ENCODE data around the gene LRP5.
"Not testable (repeated sequence)": the region's sequence is repeated elsewhere in the genome, so short reads cannot be mapped to it uniquely, and the experiment has no call there.

The LRP5 gene

DNA sequence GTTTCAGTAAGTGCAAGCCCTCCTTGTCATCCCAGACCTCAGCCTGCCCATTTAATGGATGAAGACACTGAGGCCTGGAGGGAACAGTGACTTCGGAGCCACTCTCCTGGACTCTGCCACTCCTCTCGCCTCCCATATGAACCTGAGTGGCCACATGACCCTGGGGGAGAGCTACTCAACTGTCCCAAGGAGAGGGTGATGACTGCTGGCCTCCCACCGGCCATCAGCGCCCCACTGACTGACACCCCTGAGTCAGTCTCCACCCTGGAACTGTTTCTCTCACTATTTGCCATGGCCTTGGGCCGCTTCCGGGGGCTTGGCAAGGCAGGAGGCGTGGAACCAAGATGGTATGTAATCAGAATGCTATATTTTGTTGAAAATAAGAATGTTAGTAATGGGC, 17.1 kb downstream of the LRP5 start:
- no peak for DNase-seq (ENCODE audit: low read depth)

DNA sequence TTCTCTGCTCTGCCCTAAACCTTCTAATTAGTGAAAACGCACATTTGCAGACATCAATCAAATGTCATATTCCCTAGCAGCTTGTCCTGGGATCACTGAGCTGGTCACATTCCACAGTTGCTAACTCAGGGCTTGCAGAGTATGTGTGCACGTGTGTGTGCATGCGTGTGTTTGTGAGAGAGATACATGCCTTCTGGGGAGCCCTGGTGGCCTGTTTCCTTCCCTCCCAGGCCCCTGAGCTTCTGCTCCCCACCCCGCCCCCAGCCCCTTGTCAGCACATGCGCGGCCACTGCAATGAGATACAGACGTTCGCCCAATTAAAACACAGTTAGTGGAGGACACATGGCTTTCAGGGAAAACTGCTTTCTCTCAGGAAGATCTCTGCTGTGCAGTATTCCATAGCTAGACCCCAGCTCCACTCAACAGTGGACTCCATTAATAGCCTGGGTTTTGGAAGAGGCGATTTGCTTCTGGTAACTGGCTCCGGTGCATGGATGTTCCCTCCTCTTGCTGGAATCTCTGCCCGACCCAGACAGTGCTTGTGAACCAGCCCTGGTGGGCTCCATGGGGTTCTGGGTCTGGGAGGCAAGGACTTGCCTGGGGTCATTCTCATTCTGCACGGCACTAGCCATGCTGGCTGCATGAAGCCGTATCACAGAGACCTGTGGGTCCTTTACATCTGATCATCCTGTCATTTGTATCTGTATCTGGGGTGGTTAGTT, 17.7 kb downstream of the LRP5 start:
- DNase-seq (ENCODE audit: low read depth): no peak

DNA sequence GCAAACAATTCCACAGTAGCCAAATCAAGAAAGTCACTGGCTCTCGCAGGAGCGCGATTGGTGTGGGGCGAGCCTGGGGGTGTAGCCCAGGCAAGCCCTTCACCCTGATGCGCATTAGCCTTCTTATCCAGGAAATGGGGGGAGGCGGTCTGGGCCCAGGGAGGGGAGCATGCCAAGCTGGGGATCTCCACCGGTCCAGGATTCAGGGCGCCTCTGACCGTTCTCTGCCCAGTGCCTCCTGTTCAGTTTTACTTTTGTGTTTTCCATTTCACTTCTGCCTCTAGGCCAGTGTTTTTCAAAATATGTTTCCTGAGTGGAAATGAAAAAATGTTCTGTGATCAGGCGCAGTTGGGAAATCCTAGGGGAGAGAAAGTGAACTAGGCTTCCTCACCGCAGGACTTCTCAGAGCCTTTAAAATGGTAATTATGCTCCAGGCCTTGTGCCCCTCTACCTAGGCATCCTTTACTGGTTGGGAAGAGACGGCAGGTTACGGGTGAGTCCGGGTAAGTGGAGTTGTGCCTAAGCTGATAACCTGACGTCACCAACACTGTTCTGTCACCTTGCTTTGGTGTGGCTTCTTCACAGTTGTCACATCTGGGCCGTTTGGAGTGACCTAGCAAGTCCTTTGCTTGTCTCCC, 18.4 kb downstream of the LRP5 start:
- no peak for DNase-seq (ENCODE audit: low read depth)

DNA sequence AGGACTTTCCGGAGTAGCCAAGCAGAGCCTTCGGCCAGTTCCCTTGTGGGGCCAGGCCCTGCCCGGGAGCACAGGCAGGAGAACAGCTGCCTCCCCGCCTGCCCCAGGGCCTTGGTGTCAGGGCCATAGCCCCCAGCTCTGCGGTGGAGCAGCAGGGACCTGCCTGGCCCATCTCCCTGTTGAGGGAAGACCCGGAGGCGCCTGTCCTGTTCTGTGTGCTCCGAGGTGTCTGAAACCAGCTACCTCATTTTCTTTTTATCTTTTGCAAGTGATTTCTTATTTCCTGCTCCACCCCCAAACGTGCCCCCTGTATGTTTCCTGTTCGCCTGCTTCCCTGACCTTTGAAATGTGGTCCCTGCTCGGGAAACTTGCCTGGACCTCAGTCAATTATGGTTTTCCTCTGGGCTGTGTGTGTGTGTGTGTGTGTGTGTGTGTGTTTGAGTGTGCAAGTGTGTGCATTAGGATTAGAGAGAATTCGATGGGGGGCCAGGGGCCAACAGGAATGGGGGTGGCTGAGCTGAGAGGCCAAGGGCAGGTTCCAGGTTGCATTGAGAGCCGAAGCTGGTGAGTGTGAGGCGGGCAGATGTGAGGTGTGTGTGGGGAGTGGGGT, 19.1 kb downstream of the LRP5 start:
- no peak for DNase-seq (ENCODE audit: low read depth)

DNA sequence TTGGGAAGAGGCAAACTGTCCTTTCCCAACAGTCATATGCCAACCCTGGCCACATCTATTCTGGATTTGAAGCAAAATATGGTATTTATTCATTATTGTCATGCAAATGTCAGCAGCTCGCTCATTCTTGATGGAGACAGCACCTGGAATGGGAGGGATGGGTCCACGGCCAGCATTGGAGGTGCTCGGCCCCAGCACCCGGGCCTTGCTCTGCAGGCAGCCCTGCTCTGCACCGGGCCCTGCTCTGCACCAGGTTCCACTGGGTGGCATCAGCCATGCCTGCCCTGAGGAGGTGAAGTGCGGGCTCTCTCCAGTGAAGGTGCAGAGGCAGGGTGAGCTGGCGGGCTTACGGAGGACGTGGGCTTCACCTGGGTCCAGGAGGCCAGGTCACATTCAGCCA, 19.8 kb downstream of the LRP5 start:
- no peak for DNase-seq (ENCODE audit: low read depth)

DNA sequence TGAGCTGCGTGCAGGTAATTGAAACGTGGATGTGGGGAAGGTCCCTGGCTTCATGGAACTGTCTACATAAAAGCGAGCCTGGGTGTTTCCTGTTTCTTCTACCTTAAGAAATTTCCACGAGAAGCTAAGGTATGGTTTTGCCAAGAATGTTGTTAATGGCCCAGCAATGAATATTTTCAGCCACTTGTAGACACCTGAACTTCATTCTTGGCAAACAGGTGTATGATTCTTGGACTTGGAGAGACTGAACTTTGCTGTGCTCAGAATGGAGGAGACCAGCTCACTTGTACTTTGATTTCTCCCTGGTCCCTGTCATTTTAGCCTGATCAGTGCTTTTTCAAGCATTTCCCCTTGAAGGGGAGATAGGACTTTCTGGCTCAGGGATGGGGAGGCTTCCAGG, 20.8 kb downstream of the LRP5 start:
- DNase-seq (ENCODE audit: low read depth): no peak

DNA sequence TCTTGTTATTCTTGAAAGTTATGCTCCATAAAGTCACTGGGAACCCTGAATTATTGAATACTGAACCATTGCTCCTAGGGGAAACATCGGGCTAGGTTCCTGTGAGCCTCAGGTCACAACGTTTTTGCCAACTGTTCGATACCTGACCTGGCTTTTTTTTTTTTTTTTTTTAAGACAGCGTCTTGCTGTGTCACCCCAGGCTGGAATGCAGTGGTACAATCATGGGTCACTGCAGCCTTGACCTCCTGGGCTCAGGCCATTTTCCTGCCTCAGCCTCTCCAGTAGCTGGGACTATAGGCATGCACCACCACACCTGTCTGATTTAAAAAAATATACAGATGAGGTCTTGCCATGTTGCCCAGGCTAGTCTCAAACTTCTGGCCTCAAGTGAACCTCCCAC, 22.5 kb downstream of the LRP5 start:
- DNase-seq (ENCODE audit: low read depth): no peak

DNA sequence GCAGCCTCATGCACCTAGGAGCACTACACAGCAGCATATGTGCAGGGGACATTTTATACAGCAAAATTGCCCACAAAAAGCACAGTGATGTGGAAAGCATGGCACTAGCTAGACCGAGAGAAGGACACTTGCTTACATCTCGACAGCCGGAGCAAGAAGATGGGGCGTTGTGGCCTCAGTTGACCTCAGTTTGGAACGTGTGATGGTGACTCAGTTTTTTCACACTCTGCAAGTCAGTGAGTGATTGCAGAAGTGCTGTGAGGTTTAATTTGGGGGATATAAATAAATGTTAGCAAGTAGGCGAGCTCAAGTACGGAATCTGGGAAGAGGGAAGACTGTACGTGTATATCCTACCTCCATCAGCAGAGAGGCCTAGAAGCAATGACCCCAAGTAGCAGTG, 23.3 kb downstream of the LRP5 start:
- DNase-seq (ENCODE audit: low read depth): no peak

DNA sequence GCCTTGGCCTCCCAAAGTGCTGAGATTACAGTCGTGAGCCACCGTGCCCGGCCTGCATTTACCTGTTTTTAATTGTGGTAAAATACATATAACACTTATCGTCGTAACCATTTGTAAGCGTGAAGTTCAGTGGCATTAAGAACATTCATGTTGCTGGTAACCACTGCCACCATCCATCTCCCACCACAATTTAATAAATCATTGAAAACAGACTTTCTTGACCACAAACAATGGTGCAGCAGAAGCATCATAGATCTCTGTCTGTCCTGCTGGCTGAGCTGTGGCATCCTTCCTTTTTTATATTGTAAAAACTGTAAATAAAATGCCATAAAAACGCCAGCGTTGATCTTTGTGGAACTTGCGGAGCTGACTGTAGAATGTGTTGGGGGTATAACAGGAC, 24.3 kb downstream of the LRP5 start:
- DNase-seq (ENCODE audit: low read depth): no peak

DNA sequence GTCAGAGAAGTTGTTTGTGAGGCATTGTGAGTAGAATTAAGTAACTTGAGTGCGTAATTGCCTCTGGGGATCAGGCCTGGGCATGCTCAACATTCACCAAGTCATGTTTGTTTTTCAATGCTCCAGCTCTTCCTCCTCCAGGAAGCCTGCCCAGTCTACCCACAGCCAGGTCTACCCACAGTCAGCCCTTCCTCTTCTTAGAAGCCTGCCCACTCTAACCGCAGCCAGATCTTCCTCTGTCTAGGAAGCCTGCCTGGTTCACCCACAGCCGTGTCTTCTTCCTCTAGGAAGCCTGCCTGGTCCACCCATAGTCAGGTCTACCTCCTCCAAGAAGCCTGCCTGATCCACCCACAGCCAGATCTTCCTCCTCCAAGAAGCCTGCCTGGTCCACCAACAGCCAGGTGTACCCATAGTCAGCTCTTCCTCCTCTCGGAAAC, 25.0 kb downstream of the LRP5 start:
- DNase-seq (ENCODE audit: low read depth): no peak

DNA sequence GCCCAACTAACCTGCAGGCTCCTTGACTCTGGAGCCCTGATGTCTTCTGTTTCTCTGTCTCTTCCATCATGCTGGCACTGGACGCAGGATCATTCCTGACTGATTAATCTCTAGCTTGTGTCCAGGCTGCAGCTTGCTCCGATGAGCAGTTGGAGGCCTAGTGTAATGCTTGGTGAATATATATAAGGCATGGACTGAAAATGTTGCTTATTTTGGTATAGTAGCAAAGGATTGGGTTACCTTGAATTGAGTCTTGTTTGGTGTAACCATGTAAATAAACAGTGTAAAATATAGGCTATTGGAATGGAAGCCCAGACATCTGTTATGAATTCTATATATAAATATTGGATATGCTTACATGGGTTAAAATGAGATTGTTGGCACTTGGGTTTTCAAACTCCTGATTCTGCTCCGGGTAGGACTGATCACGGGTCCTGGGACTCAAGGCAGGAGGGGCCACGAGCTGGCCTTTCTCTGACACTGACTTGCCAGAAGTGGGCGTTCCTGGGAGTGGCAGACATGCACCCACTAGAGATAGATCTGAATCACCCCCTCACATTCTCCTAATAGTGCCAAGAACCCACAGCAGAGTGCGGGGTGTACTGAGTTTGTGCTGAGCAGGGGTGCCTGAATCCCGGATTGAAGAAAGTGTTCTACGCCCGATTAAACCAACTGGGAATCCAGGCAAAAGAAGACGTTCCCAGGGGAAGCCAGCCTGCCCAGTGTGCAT, 25.8 kb downstream of the LRP5 start:
- no peak for DNase-seq (ENCODE audit: low read depth)

DNA sequence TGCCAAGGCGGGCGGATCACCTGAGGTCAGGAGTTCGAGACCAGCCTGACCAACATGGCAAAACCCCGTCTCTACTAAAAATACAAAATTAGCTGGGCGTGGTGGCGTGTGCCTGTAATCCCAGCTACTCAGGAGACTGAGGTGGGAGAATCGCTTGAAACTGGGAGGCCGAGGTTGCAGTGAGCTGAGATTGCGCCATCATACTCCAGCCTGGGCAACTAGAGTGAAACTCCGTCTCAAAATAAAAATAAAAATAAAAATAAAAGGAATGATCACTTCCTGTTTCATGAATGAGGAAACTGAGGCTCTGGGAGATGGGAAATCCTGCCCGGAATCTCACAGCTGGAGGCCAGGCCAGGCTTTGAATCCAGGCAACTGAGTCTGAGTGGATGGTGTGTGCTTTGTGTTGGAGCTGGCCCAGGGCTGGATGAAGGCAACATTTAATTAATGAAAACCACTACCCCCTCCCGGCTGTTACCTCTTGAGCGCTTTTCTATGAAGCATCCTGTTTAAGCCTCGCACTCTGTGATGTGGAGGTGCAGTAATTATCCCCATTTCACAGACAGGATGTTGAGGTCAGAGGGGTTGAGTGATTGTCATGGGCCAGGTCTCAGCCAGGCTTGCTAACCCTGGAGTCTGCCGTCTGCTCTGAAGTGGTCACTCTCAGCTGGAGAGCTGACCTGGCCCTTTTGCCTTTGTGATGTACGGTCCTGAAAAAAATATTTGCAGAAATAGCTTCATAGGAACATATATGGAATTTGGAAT, 27.8 kb downstream of the LRP5 start:
- no peak for DNase-seq (ENCODE audit: low read depth)

DNA sequence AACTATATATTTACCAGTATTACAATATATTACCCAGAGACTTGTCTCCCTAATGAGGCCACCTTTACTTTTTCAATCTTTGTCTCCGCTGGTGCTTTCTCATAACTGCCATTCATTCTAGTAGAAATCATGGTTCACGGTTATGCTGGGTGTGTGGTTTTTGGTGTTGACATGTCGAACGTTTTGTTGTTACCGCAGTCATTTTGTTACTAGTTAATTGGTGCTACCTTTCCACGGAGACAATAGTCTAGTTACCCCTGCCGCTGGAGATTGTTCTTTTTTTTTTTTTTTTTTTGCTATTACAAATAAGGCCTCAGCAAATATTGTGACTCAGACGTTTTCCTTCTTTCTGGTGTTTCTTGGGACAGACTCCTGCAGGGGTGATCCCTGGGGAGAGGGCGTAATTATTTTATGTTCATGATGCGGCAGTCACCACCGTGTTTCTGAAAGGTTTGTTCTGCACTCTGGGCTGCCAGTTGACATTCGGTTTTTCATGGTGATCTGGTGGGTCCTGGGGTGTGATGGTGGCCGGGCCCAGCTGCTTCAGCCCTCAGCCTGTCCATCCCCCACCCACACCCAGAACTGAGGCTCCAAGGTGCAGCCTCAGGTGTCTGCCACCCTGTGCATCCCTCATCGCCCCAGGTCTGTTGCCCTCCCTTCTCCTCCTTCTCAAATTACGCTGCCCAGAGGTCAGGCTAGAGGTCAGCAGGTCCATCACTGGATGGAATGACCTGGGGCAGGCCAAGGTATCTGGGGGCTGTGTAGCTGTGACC, 28.6 kb downstream of the LRP5 start:
- DNase-seq (ENCODE audit: low read depth): no peak

DNA sequence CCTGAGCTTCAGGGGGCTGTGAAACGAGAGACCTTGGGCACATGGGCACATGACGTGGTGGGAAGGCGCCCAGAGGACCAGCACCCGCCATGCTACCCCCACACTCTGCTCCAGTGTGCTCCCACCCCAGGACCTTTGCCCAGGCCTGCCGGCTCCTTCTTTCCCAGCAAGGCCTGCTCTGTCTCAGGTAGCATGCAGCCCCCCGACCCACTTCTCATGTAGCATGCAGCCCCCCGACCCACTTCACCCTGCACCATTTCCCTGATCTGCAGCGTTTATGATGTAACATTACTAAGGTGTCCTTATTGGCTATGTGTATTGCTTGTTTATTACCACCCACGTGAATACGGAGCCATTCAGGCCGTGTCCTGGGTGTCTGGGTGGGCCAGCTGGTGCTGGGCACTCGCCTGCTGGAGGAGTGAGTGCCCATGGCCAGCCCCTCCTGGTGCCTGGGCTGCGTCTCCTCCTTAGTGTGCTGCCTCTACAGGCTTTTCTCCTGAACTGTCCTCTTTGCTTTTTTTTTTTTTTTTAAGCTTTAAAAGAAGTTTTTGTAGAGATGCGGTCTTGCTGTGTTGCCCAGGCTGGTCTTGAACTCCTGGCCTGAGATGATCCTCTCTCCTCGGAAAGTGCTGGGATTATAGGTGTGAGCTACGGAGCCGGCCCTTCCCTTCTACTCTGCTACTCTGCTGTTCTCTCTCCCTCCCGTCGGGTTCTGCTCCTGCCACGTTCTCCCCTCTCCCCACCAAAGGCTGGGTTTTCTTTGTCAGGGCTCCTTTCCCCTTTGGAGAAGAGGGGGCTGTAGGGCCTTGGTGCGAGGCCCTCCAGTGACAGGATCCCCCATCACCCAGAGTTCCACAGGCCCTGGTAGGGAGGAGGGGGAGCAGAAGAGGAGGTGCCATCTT, 29.4 kb downstream of the LRP5 start:
- no peak for DNase-seq (ENCODE audit: low read depth)

DNA sequence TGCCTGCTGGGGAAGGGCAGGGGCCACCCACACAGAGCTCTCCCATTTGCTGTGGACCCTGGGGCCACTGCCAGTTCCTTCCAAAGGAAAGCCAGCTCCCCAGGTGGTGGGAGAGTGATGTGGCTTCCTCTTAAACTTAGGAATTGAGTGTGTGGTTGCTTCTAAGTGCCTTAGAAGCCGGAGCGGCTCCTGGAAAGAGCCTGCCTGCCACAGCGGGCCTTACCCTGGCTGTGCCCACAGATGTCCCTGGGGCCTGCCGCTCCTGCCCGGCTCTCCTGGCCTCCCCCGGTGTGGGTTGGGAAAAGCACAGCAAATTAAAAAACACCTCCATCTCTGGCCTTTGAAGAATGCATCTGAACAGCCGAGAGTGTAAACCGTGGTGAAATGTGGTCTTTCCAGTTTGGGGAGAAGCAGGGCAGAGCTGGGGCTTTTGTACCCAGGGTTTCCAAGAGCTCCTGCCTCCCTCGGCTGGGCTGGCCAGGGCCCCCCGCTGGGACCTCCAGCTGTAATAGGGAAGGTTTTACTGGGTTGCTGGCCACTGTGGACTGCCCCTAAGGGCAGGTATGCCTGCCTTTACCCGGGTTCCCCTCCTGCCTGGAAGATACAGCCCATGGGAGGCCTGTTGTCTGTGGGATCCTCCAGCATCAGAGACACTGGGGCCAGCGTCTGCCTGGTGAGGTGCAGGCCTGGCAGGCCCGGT, 30.2 kb downstream of the LRP5 start:
- DNase-seq (ENCODE audit: low read depth): no peak

DNA sequence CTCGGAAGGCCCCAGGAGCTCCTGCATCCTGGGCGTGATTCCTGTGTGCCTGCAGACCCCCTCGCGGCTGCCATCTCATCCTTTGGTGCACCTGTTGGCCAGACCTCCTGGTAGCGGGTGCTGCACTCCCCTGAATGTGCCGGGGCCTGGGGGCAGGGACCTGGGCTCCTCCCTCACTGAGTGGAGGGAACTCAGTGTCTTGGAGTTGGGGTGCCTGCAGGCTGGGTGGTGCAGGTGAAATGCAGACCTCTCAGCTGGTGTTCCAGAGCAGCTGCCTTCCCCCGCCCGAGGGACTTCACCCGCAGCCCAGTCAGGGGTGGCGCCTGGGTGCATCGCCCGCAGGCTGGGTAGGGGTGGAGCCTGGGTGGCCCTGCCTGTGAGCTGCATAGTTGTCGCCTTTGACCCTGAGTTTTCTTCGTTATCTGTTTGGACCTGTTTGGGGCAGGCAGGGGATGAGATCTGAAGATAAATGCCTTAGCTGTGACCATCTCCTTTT, 31.4 kb downstream of the LRP5 start:
- no peak for DNase-seq (ENCODE audit: low read depth)

DNA sequence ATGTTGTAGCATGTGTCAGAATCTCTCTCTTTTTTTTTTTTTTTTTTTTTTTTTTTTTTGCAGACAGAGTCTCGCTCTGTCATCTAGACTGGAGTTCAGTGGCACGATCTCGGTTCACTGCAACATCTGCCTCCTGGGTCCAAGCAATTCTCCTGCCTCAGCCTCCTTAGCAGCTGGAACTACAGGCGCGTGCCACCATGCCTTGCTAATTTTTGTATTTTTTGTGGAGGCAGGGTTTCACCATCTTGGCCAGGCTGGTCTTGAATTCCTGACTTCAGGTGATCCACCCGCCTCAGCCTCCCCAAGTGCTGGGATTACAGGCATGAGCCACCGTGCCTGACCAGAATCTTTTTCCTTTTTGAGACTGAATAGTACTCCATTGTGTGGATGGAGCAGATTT, 32.4 kb downstream of the LRP5 start:
- DNase-seq (ENCODE audit: low read depth): not testable (repeated sequence)

DNA sequence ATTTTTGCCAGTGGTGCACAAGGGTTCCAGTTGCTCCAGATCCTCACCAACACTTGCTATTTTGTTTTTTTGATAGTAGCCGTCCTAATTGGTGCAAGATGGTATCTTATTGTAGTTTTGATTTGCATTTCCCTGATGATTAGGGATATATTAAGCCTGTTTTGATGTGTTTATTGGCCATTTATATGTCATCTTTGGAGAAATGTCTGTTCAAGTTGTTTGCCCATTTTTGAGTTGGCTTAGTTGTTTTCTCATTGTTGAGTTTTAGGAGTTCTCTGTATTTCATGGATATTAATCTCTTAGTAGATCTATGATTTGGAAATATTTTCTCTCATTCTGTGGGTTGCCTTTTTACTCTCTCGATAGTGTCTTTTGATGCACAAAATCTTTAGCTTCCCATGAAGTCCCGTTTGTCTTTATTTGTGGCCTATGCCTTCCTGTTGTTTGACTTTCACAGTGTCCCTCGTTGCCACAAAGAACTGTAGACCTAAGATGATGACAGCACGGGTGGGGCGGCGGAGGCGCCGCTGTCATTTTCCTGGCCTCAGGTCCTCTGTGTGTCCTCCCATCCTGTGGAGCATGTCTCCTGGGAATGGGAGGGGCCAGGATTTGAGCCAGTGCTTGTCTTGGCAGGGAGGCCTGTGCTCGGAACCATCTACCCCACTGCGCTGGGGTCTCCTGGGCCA, 33.5 kb downstream of the LRP5 start:
- no peak for DNase-seq (ENCODE audit: low read depth)

DNA sequence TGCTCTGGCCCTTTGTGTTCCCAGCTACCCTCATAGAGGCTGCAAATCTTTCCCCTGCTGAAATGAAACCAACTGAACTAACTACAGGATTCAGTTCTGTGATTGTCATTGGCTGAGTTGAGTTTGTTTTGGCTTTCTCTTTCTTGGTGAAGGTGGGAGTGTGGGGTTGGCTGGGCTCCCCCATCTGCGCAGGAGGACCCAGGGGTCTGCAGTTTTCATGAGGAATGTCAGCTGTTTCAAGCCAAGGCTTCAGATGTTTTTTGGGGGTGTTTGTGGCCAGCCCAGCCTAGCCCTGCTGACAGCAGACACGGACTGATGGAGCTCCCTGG, 34.0 kb downstream of the LRP5 start:
- no peak for DNase-seq (ENCODE audit: low read depth)
